Measurements from ENCODE around the gene SPI1.

SPI1 gene

DNA sequence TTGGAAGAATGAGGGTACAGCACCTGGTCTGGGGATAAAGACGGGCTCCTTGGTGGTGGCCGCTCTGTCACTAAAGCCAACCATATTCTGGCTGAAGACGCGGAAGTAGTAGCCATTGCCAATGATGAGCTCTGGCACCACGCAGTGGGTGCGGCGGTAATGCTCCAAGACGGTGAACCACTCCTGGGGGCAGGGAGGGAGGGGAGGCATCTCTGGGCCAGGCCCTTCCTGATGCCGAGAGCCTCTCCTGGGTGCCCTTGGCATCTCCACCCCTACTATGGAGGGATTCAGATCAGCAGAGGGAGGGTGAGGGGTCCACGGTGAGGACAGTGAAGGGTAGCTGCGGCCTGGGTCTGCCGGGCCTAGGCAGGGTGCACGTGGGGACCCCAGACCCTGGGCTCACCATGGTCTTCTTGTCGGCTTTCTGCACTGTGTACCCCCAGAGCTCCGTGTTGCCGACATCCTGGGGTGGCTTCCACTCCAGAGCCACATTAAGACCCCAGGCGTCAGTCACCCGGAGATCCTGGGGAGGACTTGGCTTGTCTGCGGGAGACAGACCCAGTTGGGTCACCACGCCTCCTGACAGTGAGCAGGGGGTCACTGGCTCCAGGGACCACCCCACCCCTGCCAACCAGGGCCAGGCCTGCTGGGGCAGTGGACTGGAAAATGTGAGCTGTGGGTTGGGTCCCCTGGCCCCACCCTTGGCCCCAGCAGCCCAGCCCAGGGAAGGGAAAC lies 45.4 kb downstream of the SPI1 start:
- TF ChIP-seq, protein P1, sequence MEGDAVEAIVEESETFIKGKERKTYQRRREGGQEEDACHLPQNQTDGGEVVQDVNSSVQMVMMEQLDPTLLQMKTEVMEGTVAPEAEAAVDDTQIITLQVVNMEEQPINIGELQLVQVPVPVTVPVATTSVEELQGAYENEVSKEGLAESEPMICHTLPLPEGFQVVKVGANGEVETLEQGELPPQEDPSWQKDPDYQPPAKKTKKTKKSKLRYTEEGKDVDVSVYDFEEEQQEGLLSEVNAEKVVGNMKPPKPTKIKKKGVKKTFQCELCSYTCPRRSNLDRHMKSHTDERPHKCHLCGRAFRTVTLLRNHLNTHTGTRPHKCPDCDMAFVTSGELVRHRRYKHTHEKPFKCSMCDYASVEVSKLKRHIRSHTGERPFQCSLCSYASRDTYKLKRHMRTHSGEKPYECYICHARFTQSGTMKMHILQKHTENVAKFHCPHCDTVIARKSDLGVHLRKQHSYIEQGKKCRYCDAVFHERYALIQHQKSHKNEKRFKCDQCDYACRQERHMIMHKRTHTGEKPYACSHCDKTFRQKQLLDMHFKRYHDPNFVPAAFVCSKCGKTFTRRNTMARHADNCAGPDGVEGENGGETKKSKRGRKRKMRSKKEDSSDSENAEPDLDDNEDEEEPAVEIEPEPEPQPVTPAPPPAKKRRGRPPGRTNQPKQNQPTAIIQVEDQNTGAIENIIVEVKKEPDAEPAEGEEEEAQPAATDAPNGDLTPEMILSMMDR (conservative IDR thresholded peaks at IDR 0.05) = no peak
- no peak overlapping the region for H3K27ac ChIP-seq

DNA sequence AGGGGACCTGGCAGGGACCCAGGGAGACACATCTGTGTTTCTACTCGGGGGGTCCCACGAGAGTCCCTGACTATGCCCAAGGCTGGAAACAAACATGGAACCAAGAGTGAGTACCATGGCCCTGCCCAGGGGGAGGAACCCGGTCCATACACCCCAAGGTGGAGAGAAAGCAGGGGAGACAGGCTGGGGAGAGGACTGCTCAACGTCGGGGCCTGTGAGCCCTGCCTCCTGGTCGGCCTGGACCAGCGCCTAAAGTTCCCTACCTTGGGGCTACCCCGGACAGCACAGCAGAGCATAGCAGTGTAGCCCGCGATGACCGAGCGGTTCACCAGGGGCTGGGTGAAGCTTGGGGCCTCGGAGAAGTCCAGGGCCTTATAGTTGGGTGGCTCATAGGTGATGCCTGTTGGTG lies 46.0 kb downstream of the SPI1 start:
- H3K27ac ChIP-seq = no peak overlapping the region; the same call in 1 of the 2 replicates
- TF ChIP-seq, protein P1 (conservative IDR thresholded peaks at IDR 0.05) = no peak

GRCh38 chr11:47331454-47332302 lies 46.7 kb downstream of the SPI1 start:
- peak overlapping the region; percentile 41 for H3K27ac ChIP-seq
- TF ChIP-seq, protein P1 (conservative IDR thresholded peaks at IDR 0.05) = no peak

DNA sequence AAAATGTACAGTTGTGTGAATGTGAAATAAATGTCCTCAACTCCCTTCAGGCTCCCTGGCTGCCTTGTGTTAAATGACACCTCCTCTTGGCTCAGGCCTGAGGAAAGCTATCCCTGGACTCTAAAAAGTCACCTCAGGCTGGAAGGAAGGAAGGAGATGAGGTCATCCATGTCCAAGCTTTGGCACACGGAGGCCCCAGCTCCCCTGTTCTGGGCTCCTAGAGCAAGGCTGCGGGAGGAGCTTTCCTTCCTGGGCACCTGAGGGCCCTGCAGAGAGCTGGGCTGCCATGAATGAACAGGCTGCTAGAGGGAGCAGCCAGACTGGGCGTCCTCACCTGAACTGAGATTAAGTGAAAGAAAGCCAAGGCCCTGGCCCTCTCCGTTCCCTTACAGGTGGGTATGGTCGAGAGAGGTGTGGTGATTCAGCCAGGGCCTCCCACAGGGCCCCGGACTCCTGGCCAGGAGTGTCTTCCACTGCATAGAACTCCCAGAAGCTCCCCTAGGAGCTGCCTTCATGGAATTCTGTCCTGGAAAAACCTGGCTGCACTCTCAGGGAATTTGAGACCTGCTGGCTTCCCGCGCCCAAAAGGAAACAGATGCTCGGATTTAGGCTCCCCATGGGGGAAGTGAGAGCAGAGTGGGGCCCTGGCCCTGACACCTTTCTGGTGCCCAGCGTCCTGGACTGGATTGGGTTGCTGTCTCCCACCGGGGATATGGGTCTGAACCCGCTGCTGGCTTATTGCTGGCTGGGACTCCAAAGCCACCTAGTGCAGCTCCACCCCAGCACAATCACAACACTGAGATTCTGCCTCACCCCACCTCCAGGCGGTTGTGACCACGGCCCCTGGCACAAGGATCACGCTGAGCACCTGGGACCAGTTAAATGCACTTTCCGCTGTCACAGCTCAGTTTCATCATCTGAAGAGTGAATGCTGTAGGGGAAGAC lies 48.1 kb downstream of the SPI1 start:
- peak overlapping the region; percentile 41 for H3K27ac ChIP-seq
- TF ChIP-seq, protein P1 (conservative IDR thresholded peaks at IDR 0.05) = no peak

GRCh38 chr11:47329431-47329986 lies 48.8 kb downstream of the SPI1 start:
- TF ChIP-seq, protein P1 (conservative IDR thresholded peaks at IDR 0.05) = no peak

DNA sequence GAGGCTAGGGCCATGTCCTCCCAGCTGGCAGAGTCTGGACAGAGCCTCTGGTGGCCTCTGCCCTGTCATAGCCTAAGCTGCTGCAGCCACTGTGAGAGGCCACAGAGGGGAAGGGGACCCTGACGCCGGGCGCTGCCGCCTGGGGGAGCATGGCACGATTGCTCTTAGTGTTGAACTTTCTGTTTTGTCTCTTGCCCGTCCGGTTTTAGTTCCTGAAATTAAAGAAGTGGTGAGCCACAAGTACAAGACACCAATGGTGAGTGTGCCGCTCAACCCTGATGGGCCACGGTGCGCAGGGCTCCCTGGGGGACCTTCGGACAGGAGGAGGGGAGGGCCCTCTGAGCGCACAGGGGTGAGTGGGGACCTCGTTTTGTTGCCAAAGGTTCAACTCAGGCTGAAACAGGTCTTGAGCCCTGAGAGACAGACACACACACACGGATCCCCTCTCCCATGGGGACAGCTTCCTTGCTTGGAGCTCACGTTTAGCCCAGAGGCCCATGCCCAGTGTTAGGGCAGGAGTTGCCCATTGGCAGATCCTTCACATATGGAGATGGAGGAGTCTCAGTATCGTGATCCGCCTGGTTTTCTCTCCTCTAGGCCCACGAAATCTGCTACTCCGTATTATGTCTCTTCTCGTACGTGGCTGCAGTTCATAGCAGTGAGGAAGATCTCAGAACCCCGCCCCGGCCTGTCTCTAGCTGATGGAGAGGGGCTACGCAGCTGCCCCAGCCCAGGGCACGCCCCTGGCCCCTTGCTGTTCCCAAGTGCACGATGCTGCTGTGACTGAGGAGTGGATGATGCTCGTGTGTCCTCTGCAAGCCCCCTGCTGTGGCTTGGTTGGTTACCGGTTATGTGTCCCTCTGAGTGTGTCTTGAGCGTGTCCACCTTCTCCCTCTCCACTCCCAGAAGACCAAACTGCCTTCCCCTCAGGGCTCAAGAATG lies 49.6 kb downstream of the SPI1 start:
- TF ChIP-seq, protein P1 (conservative IDR thresholded peaks at IDR 0.05) = no peak
- no peak overlapping the region for H3K27ac ChIP-seq

More at GRCh38 chr11:47329431-47329986, 48.8 kb downstream of the SPI1 start:
- H3K27ac ChIP-seq = peak overlapping the region; percentile 41; the same call in 1 of the 2 replicates
